HG02973 (cell line): Measurements from ENCODE around the gene FARP2.
"Not testable (repeated sequence)": the region's sequence is repeated elsewhere in the genome, so short reads cannot be mapped to it uniquely, and the experiment has no call there.

ENCODE experiments used
- ATAC-seq: cut with Tn5 transposase; IDR thresholded peaks from one replicate; pipeline ENCODE4 v1.9.1; 2021; ENCODE audit warnings: moderate library complexity; ENCODE audit not compliant: unreplicated experiment

The FARP2 gene

DNA sequence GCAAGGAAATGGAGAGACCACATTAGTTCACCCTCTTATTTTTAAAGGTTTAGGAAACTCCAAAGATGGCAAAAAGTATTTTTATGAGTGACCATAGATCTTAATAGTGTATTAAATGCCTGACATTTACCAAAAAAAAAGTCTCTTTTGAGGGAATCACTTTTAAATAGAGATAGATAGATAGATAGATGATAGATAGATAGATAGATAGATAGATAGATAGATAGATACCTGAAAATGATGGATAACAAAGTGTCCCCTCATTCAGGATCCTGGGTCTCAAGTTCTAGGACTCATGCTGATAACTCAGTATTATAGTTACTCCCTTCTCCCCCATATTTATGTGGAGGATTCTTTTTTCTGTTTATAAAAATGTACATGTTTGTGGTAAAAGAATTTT is 52.8 kb downstream of the FARP2 start:
- ATAC-seq = no peak

DNA sequence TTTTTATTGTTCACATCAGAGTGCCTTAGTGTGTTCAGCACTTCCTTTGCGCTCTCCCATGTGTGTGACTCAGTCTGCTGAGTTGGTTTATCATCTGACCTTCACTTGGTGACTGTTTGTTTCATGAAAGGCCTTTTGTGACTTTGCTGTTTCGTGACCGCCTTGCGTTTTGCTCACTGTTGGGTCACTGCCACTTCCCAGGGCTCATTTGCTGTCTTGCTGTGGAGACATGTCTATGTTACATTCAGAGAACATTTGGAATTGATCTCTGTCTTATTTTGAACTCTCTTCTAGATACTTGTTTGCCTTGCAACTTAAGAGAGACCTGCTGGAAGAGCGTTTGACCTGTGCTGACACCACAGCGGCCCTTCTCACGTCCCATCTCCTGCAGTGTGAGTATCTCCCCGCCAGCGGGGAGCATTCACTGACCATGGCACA is 54.7 kb downstream of the FARP2 start:
- no peak for ATAC-seq

DNA sequence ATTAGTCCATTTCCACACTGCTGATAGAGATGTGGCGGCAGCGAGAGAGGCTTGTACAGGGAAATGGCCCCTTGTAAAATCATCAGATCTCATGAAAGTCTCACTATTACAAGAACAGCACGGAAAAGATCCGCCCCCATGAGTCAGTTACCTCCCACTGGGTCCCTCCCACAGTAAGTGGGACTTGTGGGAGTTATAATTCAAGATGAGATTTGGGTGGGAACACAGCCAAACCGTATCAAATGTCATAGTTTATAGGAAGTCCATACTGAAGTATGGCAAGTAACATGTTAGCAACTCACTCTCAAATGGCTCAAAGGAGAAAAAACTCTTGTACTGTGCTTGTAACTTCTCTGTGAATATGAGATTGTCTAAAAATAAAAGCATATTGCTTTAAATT is 56.1 kb downstream of the FARP2 start:
- ATAC-seq = no peak

DNA sequence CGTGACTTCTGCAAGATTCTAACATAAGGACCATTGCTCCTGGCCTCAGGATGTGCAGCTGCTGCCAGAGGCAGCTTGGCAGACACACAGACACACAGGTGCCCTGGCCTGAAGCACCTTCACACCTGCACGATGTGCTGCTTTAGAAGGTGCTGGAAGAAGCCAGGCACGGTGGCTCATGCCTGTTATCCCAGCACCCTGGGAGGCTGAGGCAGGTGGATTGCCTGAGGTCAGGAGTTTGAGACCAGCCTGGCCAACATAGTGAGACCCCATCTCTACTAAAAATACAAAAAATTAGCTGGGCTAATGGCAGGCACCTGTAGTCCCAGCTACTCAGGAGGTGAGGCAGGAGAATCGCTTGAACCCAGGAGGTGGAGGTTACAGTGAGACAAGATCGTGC is 57.4 kb downstream of the FARP2 start:
- ATAC-seq = not testable (repeated sequence)

DNA sequence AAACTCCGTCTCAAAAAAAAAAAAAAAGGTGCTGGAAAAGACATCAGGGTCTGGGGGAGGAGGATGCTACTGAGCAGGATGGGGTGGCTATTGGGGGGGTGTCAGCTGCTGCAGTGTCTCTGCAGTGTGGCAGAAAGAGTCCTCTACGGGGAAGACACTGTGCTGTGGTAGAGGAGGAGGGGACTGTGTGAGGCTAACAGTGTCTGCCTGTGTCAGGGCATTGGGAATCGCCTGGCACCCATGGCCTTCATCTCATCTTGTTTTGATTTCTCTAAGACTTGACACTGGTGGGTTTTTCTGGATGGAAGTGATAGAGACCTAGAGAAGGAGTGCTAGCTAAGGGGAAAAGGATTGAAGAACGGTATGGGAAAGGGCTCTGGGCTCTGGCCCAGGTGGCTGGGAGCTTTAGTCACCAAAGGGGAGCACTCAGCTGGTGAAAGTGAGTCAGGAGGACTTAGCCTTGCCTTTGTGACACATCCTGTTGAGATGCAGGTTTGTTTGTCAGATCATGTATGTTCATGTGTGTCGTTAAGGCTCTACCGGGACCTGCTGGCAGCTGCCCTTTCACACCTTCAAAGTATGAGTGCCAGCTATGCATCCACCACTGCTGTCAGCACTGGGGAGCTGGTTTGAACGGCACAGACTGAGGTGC is 58.0 kb downstream of the FARP2 start:
- no peak for ATAC-seq

DNA sequence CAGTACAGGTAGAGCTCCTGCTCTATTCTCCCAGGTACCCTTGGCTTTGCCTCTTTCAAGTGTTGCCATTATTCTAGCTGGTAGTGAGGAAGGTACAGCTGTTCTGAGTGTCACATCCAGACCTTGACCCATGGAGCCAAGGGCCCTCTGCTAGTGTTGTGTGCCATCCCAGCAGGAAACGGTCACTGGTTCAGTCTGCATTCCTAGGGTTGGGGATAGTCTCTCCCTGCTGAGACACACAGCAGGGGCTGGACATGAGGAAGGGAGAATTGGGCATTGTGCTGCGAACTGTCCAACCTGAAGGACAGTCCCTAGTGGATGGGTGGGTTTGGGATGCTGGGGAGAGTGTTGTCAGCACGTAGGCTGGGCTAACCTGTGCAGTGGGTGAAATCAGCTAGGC is 59.1 kb downstream of the FARP2 start:
- ATAC-seq = no peak

DNA sequence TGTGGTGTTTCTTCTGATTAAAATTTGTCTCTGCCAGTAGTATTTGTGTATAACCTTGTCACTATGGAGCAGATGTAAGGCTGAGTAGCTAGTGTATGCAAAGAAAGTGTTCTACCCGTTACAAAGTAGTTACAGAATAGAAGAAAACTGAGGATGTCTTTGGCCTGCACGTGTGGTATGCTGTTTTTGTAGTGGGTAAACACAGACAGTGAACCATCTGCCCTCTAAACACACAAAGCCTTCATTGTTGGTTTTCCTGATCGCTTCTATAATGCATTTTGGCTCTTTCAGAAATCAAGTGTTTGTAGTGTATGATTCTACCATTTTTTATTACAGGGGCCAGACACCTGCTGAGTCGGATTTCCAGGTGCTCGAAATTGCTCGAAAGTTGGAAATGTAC is 61.5 kb downstream of the FARP2 start:
- no peak for ATAC-seq

DNA sequence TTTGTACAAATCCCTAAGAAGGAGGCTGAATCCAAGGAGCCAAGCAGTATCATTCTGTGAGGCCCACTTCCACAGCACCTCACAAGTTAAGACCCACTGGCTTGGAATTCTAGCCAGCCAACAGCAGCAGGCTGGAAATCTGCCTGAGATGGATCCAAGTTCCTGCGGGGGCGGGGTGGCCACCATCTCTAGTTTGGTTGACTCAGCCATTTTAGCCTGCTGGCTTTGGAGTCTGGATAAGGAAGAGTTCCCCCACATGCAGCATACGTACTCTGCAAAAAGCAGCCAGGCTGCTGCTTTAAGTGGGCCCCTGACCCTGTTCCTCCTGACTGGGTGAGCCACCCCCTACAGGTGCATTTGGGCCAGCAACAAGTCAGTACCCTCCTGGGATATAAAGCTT is 65.2 kb downstream of the FARP2 start:
- no peak for ATAC-seq

DNA sequence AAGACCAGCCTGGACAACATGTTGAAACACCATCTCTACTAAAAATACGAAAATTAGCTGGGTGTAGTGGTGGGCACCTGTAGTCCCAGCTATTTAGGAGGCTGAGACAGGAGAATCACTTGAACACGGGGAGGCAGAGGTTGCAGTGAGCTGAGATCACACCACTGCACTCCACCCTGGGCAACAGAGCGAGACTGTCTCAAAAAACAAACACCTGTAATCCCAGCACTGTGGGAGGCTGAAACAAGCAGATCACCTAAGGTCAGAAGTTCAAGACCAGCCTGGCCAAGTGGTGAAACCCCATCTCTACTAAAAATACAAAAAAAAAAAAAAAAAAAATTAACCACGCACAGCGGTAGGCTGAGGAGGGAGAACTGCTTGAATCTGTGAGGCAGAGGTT is 65.9 kb downstream of the FARP2 start:
- ATAC-seq = not testable (repeated sequence)

DNA sequence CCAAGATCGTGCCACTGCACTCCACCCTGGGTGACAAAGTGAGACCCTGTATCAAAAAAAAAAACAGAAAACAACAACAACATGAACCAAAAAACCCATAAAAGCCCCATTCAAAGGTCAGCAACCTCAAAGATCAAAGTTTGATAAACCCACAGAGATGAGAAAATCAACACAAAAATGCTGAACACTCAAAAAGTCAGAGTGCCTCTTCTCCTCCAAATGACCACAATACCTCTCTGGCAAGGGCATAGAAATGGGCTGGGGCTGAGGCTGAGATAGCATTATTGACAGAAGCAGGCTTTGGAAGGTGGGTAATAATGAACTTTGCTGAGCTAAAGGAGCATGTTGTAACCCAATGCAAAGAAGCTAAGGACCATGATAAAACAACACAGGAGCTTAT is 66.3 kb downstream of the FARP2 start:
- no peak for ATAC-seq

DNA sequence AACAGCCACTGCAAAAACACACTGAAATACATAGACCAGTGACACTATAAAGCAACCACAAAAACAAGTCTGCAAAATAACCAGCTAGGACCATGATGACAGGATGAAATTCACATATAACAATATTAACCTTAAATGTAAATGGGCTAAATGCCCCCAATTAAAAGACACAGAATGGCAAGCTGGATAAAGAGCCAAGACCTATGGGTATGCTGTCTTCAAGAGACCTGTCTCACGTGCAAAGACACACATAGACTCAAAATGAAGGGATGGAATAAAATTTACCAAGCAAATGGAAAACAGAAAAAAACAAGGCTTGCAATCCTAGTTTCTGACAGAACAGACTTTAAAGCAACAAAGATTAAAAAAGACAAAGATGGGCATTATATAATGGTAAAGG is 67.4 kb downstream of the FARP2 start:
- not testable (repeated sequence) for ATAC-seq

DNA sequence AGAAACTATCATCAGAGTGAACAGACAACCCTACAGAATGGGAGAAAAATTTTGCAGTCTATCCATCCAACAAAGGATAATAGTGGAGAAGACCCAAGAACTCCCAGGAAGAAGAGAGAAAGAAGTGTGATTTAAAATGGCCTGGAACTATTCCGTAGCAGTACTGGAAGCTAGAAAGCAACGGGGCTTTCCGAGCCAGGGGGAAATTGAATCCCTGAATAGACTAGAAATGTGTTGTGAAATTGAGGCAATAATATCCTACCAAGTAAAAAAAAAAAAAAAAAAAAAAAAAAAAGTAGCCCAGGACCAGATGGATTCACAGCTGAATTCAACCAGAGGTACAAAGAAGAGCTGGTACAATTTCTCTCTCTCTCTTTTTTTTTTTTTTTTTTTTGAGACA is 69.3 kb downstream of the FARP2 start:
- no peak for ATAC-seq

DNA sequence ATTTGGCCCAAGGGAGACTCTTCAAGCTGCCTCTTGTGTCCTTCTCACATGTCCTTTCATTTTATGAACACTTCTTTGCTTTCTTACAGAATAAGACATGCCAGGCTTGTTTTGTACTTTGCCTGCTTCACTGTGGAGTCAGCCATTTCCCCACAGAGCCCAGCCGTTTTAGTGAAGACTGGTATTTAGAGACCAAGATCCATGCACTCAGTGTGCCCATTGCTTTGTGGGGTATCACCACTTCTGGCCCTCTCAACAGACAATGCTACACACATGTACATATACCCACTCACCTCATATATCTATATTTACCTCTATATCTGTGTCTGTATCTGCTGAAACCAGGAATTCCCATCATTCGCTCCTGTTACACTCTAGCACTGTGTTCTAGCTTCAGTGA is 74.1 kb downstream of the FARP2 start:
- ATAC-seq = no peak

DNA sequence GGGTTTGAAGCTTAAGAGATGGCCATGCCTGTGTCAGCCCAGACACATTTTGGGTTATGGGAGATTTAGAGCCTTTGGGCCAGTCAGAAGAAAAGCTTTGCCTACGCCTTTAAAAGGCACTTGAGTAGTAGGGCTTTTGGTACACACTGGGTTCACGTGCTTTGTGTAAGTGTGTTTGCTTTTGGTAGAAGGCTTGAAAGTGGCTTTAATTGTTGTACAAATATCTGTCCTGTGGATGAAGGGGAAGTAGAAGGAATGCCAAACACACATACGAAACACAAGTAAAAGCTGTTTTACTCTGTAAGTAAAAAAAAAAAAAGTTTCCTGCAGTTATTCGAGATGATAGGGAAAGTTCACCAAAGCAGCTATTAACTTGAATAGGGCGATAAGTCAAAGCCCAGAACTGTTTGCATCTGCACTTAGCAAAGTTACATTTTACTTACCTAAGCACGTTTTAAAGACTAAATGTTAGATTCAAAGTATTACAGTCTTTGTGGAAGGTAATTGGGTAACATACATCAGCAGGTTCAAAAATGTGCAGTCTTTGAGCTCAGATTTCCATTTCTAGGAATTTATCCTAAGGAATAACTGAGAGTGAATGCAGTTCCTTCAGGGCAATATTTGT is 76.9 kb downstream of the FARP2 start:
- no peak for ATAC-seq

DNA sequence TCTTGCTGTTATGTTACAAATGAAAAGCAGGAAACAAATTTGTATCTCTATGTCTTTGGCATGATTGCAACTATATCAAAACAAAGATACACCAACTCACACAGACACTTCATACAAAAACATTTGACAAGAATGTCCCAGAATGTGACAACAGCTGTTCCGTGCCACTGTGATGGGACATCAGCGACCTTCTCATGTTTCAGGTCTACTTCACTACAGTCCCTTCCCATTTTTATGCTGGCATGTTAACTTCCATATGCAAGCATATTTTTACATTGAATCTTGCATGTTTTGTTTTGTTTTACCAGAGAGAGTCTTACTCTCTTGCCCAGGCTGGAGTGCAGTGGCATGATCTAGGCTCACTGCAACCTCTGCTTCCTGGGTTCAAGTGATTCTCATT is 81.1 kb downstream of the FARP2 start:
- ATAC-seq = no peak

DNA sequence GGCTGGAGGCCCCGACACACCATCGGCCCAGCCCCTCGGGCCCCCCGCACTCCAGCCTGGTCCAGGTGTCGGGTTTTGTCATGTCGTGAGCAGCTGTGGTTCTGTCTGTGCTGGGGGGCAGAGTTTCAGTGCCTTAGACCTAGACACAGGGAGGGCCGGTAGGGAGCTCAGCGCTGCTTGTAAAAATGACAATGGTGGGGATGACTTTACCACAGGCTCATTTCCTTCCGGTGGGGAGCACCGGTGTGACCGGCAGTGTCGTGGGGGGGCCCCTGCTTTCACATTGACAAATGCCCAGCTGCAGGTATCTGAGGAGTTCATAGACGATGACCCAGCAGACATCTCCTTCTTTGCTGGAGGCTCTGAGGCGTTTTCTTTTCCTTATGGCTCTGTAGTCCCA is 85.4 kb downstream of the FARP2 start:
- no peak for ATAC-seq

DNA sequence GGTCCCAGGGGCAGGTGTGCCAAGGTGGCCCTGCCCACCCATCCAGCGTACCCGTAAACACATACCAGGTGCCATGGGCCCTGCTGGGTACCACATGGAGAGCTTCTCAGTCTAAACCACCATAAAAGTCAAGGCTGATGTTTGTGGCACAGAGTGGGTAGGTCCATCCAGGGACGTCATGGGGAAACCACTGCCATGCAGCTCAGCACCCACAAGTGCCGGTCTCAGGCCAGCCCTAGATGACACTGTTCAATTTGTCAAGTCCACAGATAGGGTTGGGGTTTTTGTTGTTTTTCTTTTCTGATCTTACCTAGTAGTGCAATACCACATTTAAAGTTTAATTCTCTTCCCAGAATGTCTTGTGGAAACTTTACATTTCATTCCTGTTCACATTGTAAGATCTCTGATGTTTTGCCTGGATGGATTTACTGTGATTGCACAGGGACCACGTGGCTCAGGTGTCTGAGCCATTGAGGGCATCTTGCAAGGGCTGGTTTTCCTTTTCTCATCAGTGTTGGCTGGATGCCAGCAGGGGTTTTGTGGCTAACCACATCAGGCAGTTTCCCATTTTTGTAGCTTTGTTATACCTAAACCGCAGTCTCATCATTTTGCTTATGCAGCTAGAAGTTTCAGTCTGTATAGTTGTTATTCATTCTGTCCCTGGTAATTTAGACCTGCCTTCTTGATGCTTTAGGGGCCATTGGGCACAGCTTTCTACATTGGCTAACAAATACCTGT is 87.6 kb downstream of the FARP2 start:
- no peak for ATAC-seq

DNA sequence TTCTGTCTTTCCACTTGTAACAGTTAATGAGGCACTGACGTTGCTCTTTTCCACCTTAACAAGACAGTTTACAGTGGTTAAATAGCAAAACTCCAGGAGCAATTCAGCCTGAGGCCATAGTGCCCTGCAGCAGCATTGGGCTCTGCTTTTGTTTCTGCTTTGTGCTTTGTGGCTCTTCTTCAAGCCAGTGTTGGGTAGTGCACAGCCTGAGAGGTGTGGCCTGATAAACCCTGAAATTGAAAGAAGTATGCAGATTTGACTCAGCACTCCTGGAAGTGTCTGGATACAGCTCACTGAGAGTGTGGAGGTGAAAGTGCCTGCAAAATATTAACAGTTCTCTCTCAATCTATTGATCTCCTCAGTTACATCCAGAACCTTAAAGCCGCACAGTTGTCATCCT is 89.3 kb downstream of the FARP2 start:
- ATAC-seq = no peak

DNA sequence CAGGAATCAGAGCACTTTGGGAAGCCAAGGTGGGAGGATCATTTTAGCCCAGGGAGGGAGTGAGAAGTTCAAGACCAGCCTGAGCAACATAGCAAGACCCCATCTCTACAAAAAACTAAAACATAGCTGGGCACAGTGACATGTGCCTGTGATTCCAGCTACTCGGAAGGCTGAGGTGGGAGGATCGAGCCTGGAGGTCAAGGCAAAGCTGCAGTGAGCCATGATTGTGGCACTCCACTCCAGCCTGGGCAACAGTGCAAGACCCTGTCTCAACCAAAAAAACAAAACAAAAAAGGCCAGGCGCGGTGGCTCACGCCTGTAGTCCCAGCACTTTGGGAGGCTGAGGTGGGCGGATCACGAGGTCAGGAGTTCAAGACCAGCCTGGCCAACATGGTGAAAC is 94.0 kb downstream of the FARP2 start:
- ATAC-seq = not testable (repeated sequence)

DNA sequence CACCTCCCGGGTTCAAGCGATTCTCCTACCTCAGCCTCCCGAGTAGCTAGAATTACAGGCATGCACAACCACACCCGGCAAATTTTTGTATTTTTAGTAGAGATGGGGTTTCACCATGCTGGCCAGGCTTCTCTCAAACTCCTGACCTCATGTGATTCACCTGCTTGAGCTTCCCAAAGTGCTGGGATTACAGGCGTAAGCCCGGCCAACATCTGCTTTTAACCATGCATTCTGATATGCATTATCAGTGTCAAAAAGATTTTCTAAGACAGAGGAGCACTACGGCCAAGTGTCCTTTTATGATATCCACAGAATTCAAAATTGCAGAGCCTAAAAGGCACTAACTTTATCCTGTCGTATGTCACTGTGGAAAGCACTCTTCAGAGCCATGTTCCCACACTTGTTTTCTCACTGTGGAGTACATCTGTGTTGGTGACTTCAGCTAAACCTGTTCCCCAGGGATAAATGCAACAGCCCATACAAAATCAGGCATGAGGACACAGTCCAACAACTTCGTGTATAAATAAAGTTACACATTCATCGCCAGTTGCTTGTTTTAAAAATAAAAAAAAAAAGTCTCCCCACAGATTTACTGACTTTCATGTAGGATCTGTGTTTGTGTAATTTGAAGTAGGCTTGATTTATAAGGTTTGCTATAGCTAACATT is 95.9 kb downstream of the FARP2 start:
- ATAC-seq = no peak

DNA sequence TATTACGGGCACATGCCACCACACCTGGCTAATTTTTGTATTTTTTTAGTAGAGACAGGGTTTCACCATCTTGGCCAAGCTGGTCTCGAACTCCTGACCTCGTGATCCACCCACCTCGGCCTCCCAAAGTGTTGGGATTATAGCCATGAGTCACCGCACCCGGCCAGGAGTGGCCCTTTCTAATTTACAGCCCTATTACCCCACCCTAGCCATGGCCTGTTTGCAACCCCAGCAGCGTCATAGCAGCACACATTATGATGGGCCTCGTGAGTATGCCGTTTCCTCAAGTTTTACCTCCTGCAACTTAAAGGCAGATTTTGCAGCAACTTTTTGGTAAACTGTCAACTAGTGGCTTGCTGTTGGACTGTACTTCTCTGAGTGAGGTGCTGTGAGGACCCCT is 97.8 kb downstream of the FARP2 start:
- not testable (repeated sequence) for ATAC-seq
